ENCODE measurements around the gene IRF5. TPM values are rescaled to one million over a fixed set of nuclear protein-coding genes. Genes with fewer than 3 reads are reported as not detected.

The IRF5 gene
- total RNA-seq, 2 experiments from 2014 or later = 6.5 to 7.7 TPM

DNA sequence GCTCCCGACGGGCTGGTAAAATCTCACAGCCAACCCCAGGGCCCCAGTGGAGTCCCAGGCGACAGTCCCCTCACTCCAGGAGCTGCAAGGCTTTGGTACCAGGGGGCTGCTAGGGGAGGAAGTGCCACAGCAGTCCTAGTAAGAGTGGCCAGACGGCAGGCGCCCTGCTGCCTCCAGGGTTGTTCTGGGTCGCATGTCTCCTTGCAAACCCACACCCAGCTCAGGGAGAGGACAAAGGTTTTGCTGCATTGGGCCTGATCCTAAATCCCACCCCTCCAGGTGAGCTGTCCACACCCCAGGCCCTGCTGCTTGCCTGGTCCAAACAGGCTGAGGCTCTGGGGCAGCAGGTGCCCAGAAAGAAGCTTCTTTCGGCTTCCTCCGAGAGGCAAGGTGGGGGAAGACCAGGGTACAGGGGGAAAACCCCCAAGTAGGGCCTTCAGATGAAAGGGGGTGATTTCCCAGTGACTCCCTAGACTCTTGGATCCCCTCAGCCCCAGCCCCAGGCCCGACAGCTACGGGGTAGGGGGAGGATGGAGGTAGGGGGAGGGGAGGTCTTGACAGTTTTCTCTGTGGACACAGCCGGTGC lies 23.1 kb upstream of the IRF5 start:
- peak; percentile 33 for DNase-seq
- Mint-ChIP-seq H3K27ac (no peak overlapping the region), H3K4me1 (ENCODE audit: low read depth) (peaks cover 6% of the 10 kb centered on the region), H3K9me3 (no peaks in the 10 kb centered on the region), H3K4me3 (no peak overlapping the region), H3K36me3 (ENCODE audit: low read depth) (no peaks in the 10 kb centered on the region), H3K27me3 (peaks cover 31% of the 10 kb centered on the region)
- ATAC-seq = peak; percentile 81
- intact Hi-C loops (cut with micrococcal nuclease) = no loop called here
- TF ChIP-seq, protein P1, sequence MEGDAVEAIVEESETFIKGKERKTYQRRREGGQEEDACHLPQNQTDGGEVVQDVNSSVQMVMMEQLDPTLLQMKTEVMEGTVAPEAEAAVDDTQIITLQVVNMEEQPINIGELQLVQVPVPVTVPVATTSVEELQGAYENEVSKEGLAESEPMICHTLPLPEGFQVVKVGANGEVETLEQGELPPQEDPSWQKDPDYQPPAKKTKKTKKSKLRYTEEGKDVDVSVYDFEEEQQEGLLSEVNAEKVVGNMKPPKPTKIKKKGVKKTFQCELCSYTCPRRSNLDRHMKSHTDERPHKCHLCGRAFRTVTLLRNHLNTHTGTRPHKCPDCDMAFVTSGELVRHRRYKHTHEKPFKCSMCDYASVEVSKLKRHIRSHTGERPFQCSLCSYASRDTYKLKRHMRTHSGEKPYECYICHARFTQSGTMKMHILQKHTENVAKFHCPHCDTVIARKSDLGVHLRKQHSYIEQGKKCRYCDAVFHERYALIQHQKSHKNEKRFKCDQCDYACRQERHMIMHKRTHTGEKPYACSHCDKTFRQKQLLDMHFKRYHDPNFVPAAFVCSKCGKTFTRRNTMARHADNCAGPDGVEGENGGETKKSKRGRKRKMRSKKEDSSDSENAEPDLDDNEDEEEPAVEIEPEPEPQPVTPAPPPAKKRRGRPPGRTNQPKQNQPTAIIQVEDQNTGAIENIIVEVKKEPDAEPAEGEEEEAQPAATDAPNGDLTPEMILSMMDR (IDR thresholded peaks at IDR 0.05) = no peak
- ChIA-PET CTCF (interaction anchor here (0.9 to 1.4 kb wide), 2 partner anchors 17 to 177 kb away, joined by 3 to 10 read pairs; no protein-coding TSS in a partner anchor), POLR2A (no interaction called here)

DNA sequence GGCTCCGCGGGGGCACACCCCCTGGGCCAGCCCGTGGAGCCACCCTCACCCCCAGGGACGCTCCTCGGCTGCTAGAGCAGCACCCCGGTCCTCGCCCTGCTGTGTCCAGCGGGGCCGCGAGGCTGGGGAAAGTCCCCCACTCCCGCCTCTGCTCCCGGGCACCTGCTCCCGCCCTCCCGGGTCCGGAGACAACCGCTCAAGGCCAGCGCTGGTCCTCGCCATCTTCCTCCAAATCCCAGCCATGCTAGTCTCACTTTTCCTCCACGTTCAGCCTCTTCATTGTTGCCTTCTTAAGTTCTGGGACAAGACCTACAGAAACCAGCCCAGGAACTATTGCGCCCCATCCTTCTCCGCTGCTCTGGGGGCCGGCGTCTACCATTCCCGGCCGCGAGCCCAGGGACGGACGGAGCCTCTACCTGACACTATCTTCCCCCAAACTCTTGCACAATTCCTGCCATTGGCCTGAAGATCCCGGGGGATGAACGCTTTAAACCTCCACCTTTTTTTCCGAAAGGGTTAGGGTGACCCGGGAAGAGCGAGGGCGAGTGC lies 22.4 kb upstream of the IRF5 start:
- Mint-ChIP-seq H3K4me1 (ENCODE audit: low read depth) (peaks cover 6% of the 10 kb centered on the region), H3K27me3 (peaks cover 25% of the 10 kb centered on the region), H3K36me3 (ENCODE audit: low read depth) (no peaks in the 10 kb centered on the region), H3K4me3 (peak overlapping the region; percentile 24), H3K27ac (no peak overlapping the region), H3K9me3 (no peaks in the 10 kb centered on the region)
- no peak for DNase-seq
- intact Hi-C loops (cut with micrococcal nuclease) = no loop called here
- ATAC-seq = no peak
- TF ChIP-seq, protein P1 (IDR thresholded peaks at IDR 0.05) = no peak
- ChIA-PET CTCF (interaction anchor here (1.4 kb wide), 1 partner anchor 176 kb away, joined by 10 read pairs; no protein-coding TSS in a partner anchor), POLR2A (no interaction called here)

DNA sequence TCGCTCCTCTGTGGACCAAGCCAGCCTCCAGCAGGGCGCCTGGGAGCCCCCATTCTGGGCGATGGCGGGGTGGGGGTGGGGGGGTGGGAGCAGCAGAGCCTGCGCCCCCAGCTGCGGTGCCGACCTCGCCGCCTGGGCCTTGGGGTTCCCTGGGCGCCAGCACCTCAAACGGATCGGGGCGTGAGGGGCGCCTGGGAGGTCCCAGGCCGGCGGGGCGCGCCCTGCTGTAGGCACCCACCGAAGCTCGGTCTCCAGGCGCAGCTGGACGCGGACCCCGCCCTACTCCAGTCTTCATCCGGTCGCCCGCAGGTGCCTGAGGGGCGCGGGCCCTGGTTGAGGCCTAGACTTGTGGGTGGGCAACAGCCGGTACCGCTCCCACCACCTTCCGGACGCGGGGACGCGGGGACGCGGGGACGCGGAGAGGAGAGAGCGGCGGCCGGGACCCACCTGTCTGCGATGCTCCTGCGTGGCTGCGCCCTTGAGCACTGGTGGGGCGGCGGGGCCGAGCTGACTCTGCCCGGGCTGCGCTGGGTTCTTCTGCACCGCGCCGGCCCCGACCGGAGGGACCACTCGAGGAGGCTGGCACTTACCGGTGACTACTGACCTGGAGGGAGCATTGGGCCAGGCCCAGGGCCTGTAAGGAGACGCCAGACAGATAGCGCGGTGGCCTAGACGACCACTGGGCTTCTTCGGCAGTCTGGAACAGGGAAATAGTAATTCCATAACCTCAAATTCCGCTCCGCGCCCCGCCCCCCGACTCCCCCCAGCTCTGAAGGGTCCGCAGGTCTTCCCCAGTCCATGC lies 21.7 kb upstream of the IRF5 start:
- ATAC-seq (no peak), DNase-seq (no peak)
- intact Hi-C loops (cut with micrococcal nuclease) = no loop called here
- CTCF ChIA-PET = no interaction called here
- Mint-ChIP-seq H3K36me3 (ENCODE audit: low read depth) (no peaks in the 10 kb centered on the region), H3K27me3 (peaks cover 22% of the 10 kb centered on the region), H3K4me1 (ENCODE audit: low read depth) (peaks cover 6% of the 10 kb centered on the region), H3K9me3 (no peaks in the 10 kb centered on the region), H3K27ac (no peak overlapping the region), H3K4me3 (no peak overlapping the region)
- TF ChIP-seq, protein P1 (IDR thresholded peaks at IDR 0.05) = no peak
- POLR2A ChIA-PET = no interaction called here

DNA sequence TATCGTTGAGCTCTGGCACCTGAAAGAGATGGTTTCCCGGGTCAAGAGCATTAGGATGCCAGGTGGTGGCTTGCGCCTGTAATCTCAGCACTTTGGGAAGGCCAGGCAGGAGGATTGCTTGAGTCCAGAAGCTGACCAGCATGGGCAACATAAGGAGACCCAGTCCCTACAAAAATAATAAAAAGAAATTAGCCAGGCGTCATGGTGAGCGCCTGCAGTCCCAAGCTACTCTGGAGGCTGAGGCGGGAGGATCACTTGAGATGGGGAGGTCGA lies 21.1 kb upstream of the IRF5 start:
- peaks cover 6% of the 10 kb centered on the region for H3K4me1 Mint-ChIP-seq (ENCODE audit: low read depth)
- peaks cover 22% of the 10 kb centered on the region for H3K27me3 Mint-ChIP-seq
- POLR2A ChIA-PET = no interaction called here
- TF ChIP-seq, protein P1 (IDR thresholded peaks at IDR 0.05) = no peak
- H3K4me3 Mint-ChIP-seq = no peak overlapping the region
- intact Hi-C loops (cut with micrococcal nuclease) = no loop called here
- H3K9me3 Mint-ChIP-seq = no peaks in the 10 kb centered on the region
- DNase-seq (no peak), ATAC-seq (no peak)
- H3K27ac Mint-ChIP-seq = no peak overlapping the region
- H3K36me3 Mint-ChIP-seq (ENCODE audit: low read depth) = no peaks in the 10 kb centered on the region
- CTCF ChIA-PET = no interaction called here

DNA sequence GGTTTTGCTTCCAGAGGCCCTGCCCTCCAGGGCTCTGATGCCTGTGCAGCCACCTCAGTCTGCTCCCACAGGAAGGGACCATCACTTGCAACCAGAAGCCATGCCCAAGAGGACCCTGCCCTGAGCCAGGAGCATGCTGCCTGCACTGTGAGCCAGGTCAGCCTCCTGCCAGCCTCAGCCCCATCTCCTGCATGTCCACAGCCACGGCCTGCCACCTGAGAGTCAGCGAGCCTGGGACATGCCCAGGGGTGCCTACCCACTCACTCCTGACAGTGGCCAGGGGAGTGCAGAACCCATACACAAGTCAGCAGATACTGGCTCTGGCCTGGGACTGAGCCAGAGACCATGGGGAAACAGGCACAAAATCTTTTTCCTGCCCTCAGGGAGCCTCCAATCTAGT lies 20.6 kb upstream of the IRF5 start:
- H3K27ac Mint-ChIP-seq = no peak overlapping the region
- no peaks in the 10 kb centered on the region for H3K9me3 Mint-ChIP-seq
- peaks cover 6% of the 10 kb centered on the region for H3K4me1 Mint-ChIP-seq (ENCODE audit: low read depth)
- TF ChIP-seq, protein P1 (IDR thresholded peaks at IDR 0.05) = no peak
- no peak for DNase-seq
- H3K36me3 Mint-ChIP-seq (ENCODE audit: low read depth) = no peaks in the 10 kb centered on the region
- intact Hi-C loops (cut with micrococcal nuclease) = no loop called here
- H3K4me3 Mint-ChIP-seq = no peak overlapping the region
- POLR2A ChIA-PET = no interaction called here
- ATAC-seq = no peak
- CTCF ChIA-PET = no interaction called here
- H3K27me3 Mint-ChIP-seq = peaks cover 22% of the 10 kb centered on the region
